ENCODE data around the gene GAB4. TPM values are rescaled to one million over a fixed set of nuclear protein-coding genes. Genes with fewer than 3 reads are reported as not detected.
"Not testable (repeated sequence)": the region's sequence is repeated elsewhere in the genome, so short reads cannot be mapped to it uniquely, and the experiment has no call there.

Gene GAB4
- total and polyA plus RNA-seq, 7 experiments from 2014 or later, result 0.22 to 0.61 TPM; not detected in 5

- no peak overlapping the region for H3K4me3 ChIP-seq (ENCODE audit: low read length)
- H3K27ac ChIP-seq (ENCODE audit: low read depth, low read length), result no peak overlapping the region
- H3K27me3 Mint-ChIP-seq, result peaks cover 18 to 34% (median 24%) of the 10 kb centered on the region in 5 donors
- peaks cover 0 to 6% (median 3%) of the 10 kb centered on the region in 7 donors for H3K4me1 Mint-ChIP-seq
- peak; percentile 36 for ATAC-seq
- no peaks in the 10 kb centered on the region for H3K9me3 Mint-ChIP-seq
- ChIA-PET CTCF (interaction anchor here (2.0 kb wide), 1 partner anchor 586 kb away, joined by 8 read pairs; no protein-coding TSS in a partner anchor), POLR2A (no interaction called here)
- intact Hi-C loops (cut with micrococcal nuclease), result loop anchor here in 1 of 2 donors (2.0 kb wide), 1 partner anchor 585 kb away; no protein-coding TSS in a partner anchor
- no peaks in the 10 kb centered on the region for H3K27me3 ChIP-seq (ENCODE audit: control insufficient read depth in 2 of 2, insufficient read depth in 2 of 2, low read length in 2 of 2)
- H3K36me3 Mint-ChIP-seq, result no peaks in the 10 kb centered on the region
- H3K9me3 ChIP-seq (ENCODE audit: control insufficient read depth in 2 of 3, low read length in 3 of 3), result no peaks in the 10 kb centered on the region
- no peak overlapping the region for H3K4me3 Mint-ChIP-seq
- no peaks in the 10 kb centered on the region for H3K4me1 ChIP-seq (ENCODE audit: control insufficient read depth in 2 of 2, insufficient read depth in 2 of 2, low read length in 2 of 2)
- H3K36me3 ChIP-seq (ENCODE audit: control insufficient read depth in 2 of 3, insufficient read depth in 3 of 3, low read length in 3 of 3), result no peaks in the 10 kb centered on the region
- no peak overlapping the region for H3K27ac Mint-ChIP-seq
- no peak for DNase-seq
Measured at GRCh38 chr22:16915701-16916100, 92.3 kb downstream of the GAB4 start.

DNA sequence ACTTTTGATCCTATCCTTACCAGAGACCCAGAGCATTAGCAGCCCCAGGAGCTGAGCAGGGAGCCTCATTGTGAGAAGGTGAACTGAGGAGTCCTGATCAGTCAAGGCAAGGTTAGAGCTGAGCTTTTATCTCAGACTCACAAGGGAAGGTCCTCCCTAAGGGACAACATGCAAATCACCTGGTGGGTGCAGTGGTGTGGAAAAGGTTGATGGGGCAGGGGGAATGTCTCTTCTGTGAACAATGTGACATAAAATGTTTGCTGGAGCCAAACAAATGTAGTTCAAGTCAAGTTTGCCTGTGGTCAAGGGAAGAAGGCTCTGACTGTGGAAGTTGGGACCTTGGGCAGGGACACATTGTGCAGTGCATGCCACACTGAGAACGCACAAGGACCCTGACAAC lies 93.1 kb downstream of the GAB4 start:
- H3K4me3 ChIP-seq (ENCODE audit: low read length); H3K9me3 Mint-ChIP-seq; H3K4me1 Mint-ChIP-seq; ATAC-seq; H3K4me3 Mint-ChIP-seq; H3K4me1 ChIP-seq (ENCODE audit: control insufficient read depth in 2 of 2, insufficient read depth in 2 of 2, low read length in 2 of 2); intact Hi-C loops (cut with micrococcal nuclease); DNase-seq; H3K9me3 ChIP-seq (ENCODE audit: control insufficient read depth in 2 of 3, low read length in 3 of 3); H3K36me3 Mint-ChIP-seq; H3K27me3 ChIP-seq (ENCODE audit: control insufficient read depth in 2 of 2, insufficient read depth in 2 of 2, low read length in 2 of 2); H3K27ac Mint-ChIP-seq; H3K36me3 ChIP-seq (ENCODE audit: control insufficient read depth in 2 of 3, insufficient read depth in 3 of 3, low read length in 3 of 3); H3K27ac ChIP-seq (ENCODE audit: low read depth, low read length); POLR2A ChIA-PET: not testable (repeated sequence)
- peaks cover 18 to 29% (median 28%) of the 10 kb centered on the region in 5 donors for H3K27me3 Mint-ChIP-seq
- CTCF ChIA-PET, result interaction anchor here (1.2 to 1.7 kb wide), 2 partner anchors 51 to 143 kb away, joined by 3 to 5 read pairs; no protein-coding TSS in a partner anchor

DNA sequence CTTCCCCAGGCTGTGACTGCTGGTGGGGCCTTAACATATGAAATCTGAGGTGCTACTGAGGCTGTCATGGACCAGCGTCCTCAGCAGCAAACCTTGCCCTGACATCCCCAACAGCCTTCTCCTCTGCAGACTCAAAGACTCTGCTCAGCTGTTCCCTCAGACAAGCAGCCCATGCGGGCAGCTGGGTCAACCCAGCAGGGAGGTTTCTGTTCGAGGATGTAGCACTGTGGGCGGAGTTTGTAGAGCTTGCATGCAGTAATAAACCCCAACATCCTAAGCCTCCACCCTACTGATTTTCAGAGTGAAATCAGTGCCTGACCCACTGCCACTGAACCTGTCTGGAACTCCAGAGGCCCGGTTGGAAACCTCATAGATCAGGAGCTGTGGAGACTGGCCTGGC lies 94.0 kb downstream of the GAB4 start:
- H3K36me3 ChIP-seq (ENCODE audit: control insufficient read depth in 2 of 3, insufficient read depth in 3 of 3, low read length in 3 of 3), result no peaks in the 10 kb centered on the region
- intact Hi-C loops (cut with micrococcal nuclease), result no loop called here
- H3K27me3 Mint-ChIP-seq, result peaks cover 24 to 34% (median 28%) of the 10 kb centered on the region in 5 donors
- no peak overlapping the region for H3K27ac Mint-ChIP-seq
- no peaks in the 10 kb centered on the region for H3K27me3 ChIP-seq (ENCODE audit: control insufficient read depth in 2 of 2, insufficient read depth in 2 of 2, low read length in 2 of 2)
- H3K4me1 ChIP-seq (ENCODE audit: control insufficient read depth in 2 of 2, insufficient read depth in 2 of 2, low read length in 2 of 2), result no peaks in the 10 kb centered on the region
- CTCF ChIA-PET, result interaction anchor here (0.7 to 1.7 kb wide), 3 partner anchors 52 to 148 kb away, joined by 3 to 5 read pairs (median 3); no protein-coding TSS in a partner anchor
- H3K4me3 ChIP-seq (ENCODE audit: low read length), result no peak overlapping the region
- no peak overlapping the region for H3K27ac ChIP-seq (ENCODE audit: low read depth, low read length)
- H3K4me3 Mint-ChIP-seq, result no peak overlapping the region
- H3K36me3 Mint-ChIP-seq, result no peaks in the 10 kb centered on the region
- no peaks in the 10 kb centered on the region for H3K9me3 ChIP-seq (ENCODE audit: control insufficient read depth in 2 of 3, low read length in 3 of 3)
- POLR2A ChIA-PET, result no interaction called here
- DNase-seq, result no peak
- no peaks in the 10 kb centered on the region for H3K9me3 Mint-ChIP-seq
- H3K4me1 Mint-ChIP-seq, result peaks cover 0 to 6% (median 3%) of the 10 kb centered on the region in 7 donors
- no peak for ATAC-seq

- H3K9me3 Mint-ChIP-seq, result no peaks in the 10 kb centered on the region
- no peak overlapping the region for H3K27ac Mint-ChIP-seq
- no peak for ATAC-seq
- H3K4me1 ChIP-seq (ENCODE audit: control insufficient read depth in 2 of 2, insufficient read depth in 2 of 2, low read length in 2 of 2), result no peaks in the 10 kb centered on the region
- no peak overlapping the region for H3K4me3 ChIP-seq (ENCODE audit: low read length)
- peaks cover 26 to 36% (median 31%) of the 10 kb centered on the region in 5 donors for H3K27me3 Mint-ChIP-seq
- no peaks in the 10 kb centered on the region for H3K27me3 ChIP-seq (ENCODE audit: control insufficient read depth in 2 of 2, insufficient read depth in 2 of 2, low read length in 2 of 2)
- CTCF ChIA-PET, result no interaction called here
- H3K36me3 Mint-ChIP-seq, result no peaks in the 10 kb centered on the region
- no peak overlapping the region for H3K4me3 Mint-ChIP-seq
- peaks cover 0 to 6% (median 1%) of the 10 kb centered on the region in 7 donors for H3K4me1 Mint-ChIP-seq
- intact Hi-C loops (cut with micrococcal nuclease), result no loop called here
- POLR2A ChIA-PET, result no interaction called here
- H3K27ac ChIP-seq (ENCODE audit: low read depth, low read length), result no peak overlapping the region
- no peak for DNase-seq
- H3K9me3 ChIP-seq (ENCODE audit: control insufficient read depth in 2 of 3, low read length in 3 of 3), result no peaks in the 10 kb centered on the region
- no peaks in the 10 kb centered on the region for H3K36me3 ChIP-seq (ENCODE audit: control insufficient read depth in 2 of 3, insufficient read depth in 3 of 3, low read length in 3 of 3)
Measured at GRCh38 chr22:16912281-16912680, 95.7 kb downstream of the GAB4 start.

Other genes with a start within 250 kb of the GAB4 start
- gene XKR3, start 182.8 kb downstream of the GAB4 start, total RNA-seq, result not detected
- under 1 TPM in 1 of 2 donors, not detected in 1; 0.12 TPM for gene XKR3, start 182.8 kb downstream of the GAB4 start, polyA plus RNA-seq
- 10 to 100 TPM; 51.9 to 91.8 (median 76.5) TPM for gene IL17RA, start 76.8 kb upstream of the GAB4 start, total RNA-seq
- 10 to 100 TPM; 45.8 to 69.8 TPM for gene IL17RA, start 76.8 kb upstream of the GAB4 start, polyA plus RNA-seq
- gene TMEM121B, start 113.1 kb upstream of the GAB4 start, total RNA-seq, result 1 to 10 TPM in 1 of 5 experiments, under 1 TPM in 4; 0.13 to 2.6 (median 0.24) TPM
- not detected for gene TMEM121B, start 113.1 kb upstream of the GAB4 start, polyA plus RNA-seq
- gene HDHD5, start 151.1 kb upstream of the GAB4 start, total RNA-seq, result 10 to 100 TPM; 18.8 to 50.9 (median 26.2) TPM
- gene HDHD5, start 151.1 kb upstream of the GAB4 start, polyA plus RNA-seq, result 10 to 100 TPM; 67.5 to 78.7 TPM
- gene ADA2, start 211.2 kb upstream of the GAB4 start, total RNA-seq, result 100 to 1,000 TPM in 4 of 5 experiments, 10 to 100 TPM in 1; 96.6 to 197 (median 144) TPM
- 100 to 1,000 TPM in 1 of 2 donors, 10 to 100 TPM in 1; 94.8 to 105 TPM for gene ADA2, start 211.2 kb upstream of the GAB4 start, polyA plus RNA-seq

Data from naive thymus-derived CD4-positive, alpha-beta T cell (primary cell).